GM11168 (cell line): ENCODE data around the gene ANXA6.
"Not testable (repeated sequence)": the region's sequence is repeated elsewhere in the genome, so short reads cannot be mapped to it uniquely, and the experiment has no call there.

Source experiments
- in situ Hi-C: fragments of 300-500 bp; cut with MboI; formaldehyde crosslinking; loops from one replicate; pipeline ENCODE4 v1.12.0; 2022; ENCODE audit warnings: low sequenced_read_pairs; ENCODE audit not compliant: unreplicated experiment

ANXA6 gene

GRCh38 chr5:151181818-151182523, 24.4 kb upstream of the ANXA6 start:
- in situ Hi-C loops, result no loop called here

GRCh38 chr5:151180291-151180690, 22.7 kb upstream of the ANXA6 start:
- in situ Hi-C loops, result no loop called here

- in situ Hi-C loops, result no loop called here
Observed at GRCh38 chr5:151179489-151179840, 21.9 kb upstream of the ANXA6 start.

GRCh38 chr5:151178777-151179488, 21.4 kb upstream of the ANXA6 start:
- in situ Hi-C loops, result no loop called here

GRCh38 chr5:151178372-151178771, 20.8 kb upstream of the ANXA6 start:
- in situ Hi-C loops, result no loop called here

- in situ Hi-C loops, result not testable (repeated sequence)
Observed at GRCh38 chr5:151176268-151176667, 18.7 kb upstream of the ANXA6 start.

GRCh38 chr5:151174612-151175101, 17.1 kb upstream of the ANXA6 start:
- in situ Hi-C loops, result no loop called here

- in situ Hi-C loops, result no loop called here
Observed at GRCh38 chr5:151173711-151174611, 16.4 kb upstream of the ANXA6 start.

GRCh38 chr5:151171529-151171928, 13.9 kb upstream of the ANXA6 start:
- in situ Hi-C loops, result no loop called here

GRCh38 chr5:151168602-151169344, 11.2 kb upstream of the ANXA6 start:
- in situ Hi-C loops, result no loop called here

- in situ Hi-C loops, result no loop called here
Observed at GRCh38 chr5:151167022-151167421, 9.4 kb upstream of the ANXA6 start.

GRCh38 chr5:151164687-151165392, 7.3 kb upstream of the ANXA6 start:
- in situ Hi-C loops, result loop anchor here (5.0 kb wide), 1 partner anchor 43 kb away; no protein-coding TSS in a partner anchor

- in situ Hi-C loops, result loop anchor here (5.0 kb wide), 1 partner anchor 40 kb away; no protein-coding TSS in a partner anchor
Observed at GRCh38 chr5:151162776-151163175, 5.2 kb upstream of the ANXA6 start.

- in situ Hi-C loops, result loop anchor here (5.0 kb wide), 1 partner anchor 38 kb away; no protein-coding TSS in a partner anchor
Observed at GRCh38 chr5:151159649-151160373, 2.2 kb upstream of the ANXA6 start.

GRCh38 chr5:151158287-151158661, 695 bp upstream of the ANXA6 start:
- in situ Hi-C loops, result no loop called here

GRCh38 chr5:151156507-151157420, 815 bp downstream of the ANXA6 start:
- in situ Hi-C loops, result no loop called here

- in situ Hi-C loops, result no loop called here
Observed at GRCh38 chr5:151155775-151156506, 1.6 kb downstream of the ANXA6 start.
